ENCODE results near the gene KCNG3.

Gene KCNG3

DNA sequence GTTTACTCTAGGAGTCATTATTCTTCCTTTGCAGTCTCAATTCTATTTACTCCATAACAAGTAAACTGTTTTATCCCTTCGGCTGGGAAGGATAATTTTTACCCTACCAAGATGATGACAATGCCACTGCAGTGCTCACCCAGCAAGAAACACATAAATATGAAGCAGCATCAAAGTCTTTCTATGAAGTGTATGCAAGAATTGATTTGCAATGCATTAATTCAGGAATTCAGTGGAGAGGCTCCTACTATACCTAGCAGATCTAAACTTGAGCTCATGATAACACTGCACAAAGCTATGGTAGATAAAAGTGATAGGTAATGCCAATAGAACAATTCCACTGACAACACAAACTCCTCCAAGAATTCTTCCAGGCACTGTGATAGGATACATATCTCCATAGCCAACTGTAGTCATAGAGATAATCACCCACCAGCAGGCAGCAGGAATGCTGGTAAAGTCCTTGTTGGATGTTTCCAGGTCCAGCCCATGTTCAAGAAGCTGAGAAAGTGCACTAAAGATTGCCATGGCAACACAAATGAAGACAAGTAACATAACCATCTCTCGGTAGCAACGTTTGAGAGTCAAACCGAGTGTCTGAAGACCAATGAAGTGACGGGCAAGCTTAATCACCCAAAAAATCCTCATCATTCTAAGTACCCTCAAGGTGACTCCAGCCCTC, 49.9 kb downstream of the KCNG3 start:
- Histone ChIP-seq H3K9me3 (ENCODE audit: insufficient read depth, low read length) (no peaks in the 10 kb centered on the region), H3K4me1 (ENCODE audit: insufficient read depth, insufficient read length) (no peaks in the 10 kb centered on the region), H3K9ac (ENCODE audit: insufficient read length, low read depth) (no peak overlapping the region), H3K36me3 (ENCODE audit: insufficient read depth, insufficient read length, low read length) (no peaks in the 10 kb centered on the region), H3K27me3 (ENCODE audit: insufficient read depth, insufficient read length) (no peaks in the 10 kb centered on the region), H3K4me3 (ENCODE audit: insufficient read length, low read depth) (no peak overlapping the region)
- DNase-seq (ENCODE audit: low read depth, low spot score), result no peak
- TF ChIP-seq YY1 (IDR thresholded peaks at IDR 0.05; ENCODE audit: insufficient read depth, insufficient read length) (no peak), SUZ12 (IDR thresholded peaks at IDR 0.05; ENCODE audit: extremely low read depth, insufficient read depth, insufficient read length) (no peak), ZNF274 (IDR thresholded peaks at IDR 0.05; ENCODE audit: low read depth, low read length) (no peak)

DNA sequence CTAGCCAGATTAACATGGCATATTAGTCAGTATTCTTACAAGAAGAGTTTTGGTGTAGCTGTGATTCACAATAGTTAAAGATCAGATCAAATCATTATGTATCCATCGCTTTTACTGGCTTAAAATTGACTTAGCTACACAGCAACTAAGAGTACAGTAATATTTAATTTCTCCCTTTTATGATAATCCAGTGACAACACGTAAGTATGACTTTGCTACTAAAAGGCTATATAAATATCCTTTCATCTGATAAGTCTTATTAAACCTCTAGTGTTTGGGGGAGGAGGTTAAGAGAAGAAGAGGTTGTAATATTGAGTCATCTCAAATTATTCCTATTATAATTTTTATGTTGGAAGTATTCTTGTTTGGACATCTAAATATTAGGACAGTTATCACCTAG, 51.0 kb downstream of the KCNG3 start:
- H3K9me3 ChIP-seq (ENCODE audit: insufficient read depth, low read length), result no peaks in the 10 kb centered on the region
- TF ChIP-seq ZNF274 (IDR thresholded peaks at IDR 0.05; ENCODE audit: low read depth, low read length), result no peak
- no peaks in the 10 kb centered on the region for H3K4me1 ChIP-seq (ENCODE audit: insufficient read depth, insufficient read length)
- H3K9ac ChIP-seq (ENCODE audit: insufficient read length, low read depth), result no peak overlapping the region
- no peak overlapping the region for H3K4me3 ChIP-seq (ENCODE audit: insufficient read length, low read depth)
- no peak for DNase-seq (ENCODE audit: low read depth, low spot score)
- H3K36me3 ChIP-seq (ENCODE audit: insufficient read depth, insufficient read length, low read length), result no peaks in the 10 kb centered on the region
- H3K27me3 ChIP-seq (ENCODE audit: insufficient read depth, insufficient read length), result no peaks in the 10 kb centered on the region

DNA sequence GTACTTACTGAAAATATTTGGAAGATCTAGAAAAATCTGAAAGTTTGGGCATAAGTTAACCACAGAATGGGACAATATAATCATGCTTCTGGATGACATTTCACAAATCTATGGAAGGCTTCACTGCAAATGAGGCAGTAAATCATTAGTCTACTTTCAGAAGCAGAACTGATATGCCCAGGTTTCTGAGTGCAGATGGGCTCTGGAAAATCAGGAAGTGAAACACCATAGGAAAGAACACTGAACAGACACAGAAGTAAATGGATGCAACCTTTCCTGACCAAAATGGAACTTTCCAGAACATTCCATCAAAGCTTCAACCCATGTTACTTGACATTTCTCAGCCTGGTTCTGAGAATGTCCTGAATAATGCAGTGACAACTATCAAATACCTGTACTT, 55.1 kb downstream of the KCNG3 start:
- no peak for DNase-seq (ENCODE audit: low read depth, low spot score)

DNA sequence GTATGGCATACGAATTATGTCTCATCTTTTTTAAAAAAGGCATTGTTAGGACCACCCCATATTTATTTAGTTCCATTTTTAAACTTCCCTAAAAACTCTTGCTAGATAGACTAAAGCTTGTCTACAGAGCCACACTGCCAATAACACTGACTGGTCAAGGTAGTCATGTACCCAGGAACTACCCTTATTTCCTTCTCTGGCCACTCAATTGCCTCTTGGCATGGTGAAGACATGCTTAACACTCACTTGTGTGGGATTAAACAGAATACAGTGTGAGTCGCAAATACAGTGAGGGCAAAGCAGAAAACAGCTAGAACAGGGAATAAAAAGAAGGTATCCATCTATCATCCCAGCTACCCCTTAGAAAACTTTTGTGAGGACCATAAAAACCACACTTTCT, 57.4 kb downstream of the KCNG3 start:
- no peak for TF ChIP-seq SUZ12 (IDR thresholded peaks at IDR 0.05; ENCODE audit: extremely low read depth, insufficient read depth, insufficient read length)
- TF ChIP-seq YY1 (IDR thresholded peaks at IDR 0.05; ENCODE audit: insufficient read depth, insufficient read length), result no peak
- TF ChIP-seq ZNF274 (IDR thresholded peaks at IDR 0.05; ENCODE audit: low read depth, low read length), result no peak
- Histone ChIP-seq H3K36me3 (ENCODE audit: insufficient read depth, insufficient read length, low read length) (no peaks in the 10 kb centered on the region), H3K4me3 (ENCODE audit: insufficient read length, low read depth) (no peak overlapping the region), H3K9ac (ENCODE audit: insufficient read length, low read depth) (no peak overlapping the region), H3K27me3 (ENCODE audit: insufficient read depth, insufficient read length) (no peaks in the 10 kb centered on the region), H3K9me3 (ENCODE audit: insufficient read depth, low read length) (no peaks in the 10 kb centered on the region), H3K4me1 (ENCODE audit: insufficient read depth, insufficient read length) (no peaks in the 10 kb centered on the region)
- no peak for DNase-seq (ENCODE audit: low read depth, low spot score)

More for the DNA sequence above, 55.1 kb downstream of the KCNG3 start:
- Histone ChIP-seq H3K27me3 (ENCODE audit: insufficient read depth, insufficient read length) (no peaks in the 10 kb centered on the region), H3K4me3 (ENCODE audit: insufficient read length, low read depth) (no peak overlapping the region), H3K36me3 (ENCODE audit: insufficient read depth, insufficient read length, low read length) (no peaks in the 10 kb centered on the region), H3K4me1 (ENCODE audit: insufficient read depth, insufficient read length) (no peaks in the 10 kb centered on the region), H3K9ac (ENCODE audit: insufficient read length, low read depth) (no peak overlapping the region), H3K9me3 (ENCODE audit: insufficient read depth, low read length) (no peaks in the 10 kb centered on the region)
- no peak for TF ChIP-seq YY1 (IDR thresholded peaks at IDR 0.05; ENCODE audit: insufficient read depth, insufficient read length)
- no peak for TF ChIP-seq SUZ12 (IDR thresholded peaks at IDR 0.05; ENCODE audit: extremely low read depth, insufficient read depth, insufficient read length)
- no peak for TF ChIP-seq ZNF274 (IDR thresholded peaks at IDR 0.05; ENCODE audit: low read depth, low read length)

DNA sequence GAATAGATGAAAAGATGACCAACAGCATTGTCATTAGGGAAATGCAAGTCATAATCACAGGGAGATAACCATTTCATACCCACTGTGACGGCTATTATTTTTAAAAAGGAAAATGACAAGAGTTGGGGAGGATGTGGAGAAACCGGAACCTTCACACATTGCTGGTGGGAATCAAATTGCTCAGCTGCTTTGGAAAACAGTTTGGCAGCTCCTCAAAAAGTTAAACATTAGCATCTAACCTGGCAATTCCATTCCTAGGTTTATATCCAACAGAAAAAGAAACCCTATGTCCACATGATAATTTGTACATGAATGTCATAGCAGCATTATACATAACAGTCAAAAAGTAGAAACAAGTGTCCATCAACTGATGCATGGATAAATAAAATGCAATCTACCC, 58.2 kb downstream of the KCNG3 start:
- Histone ChIP-seq H3K9ac (ENCODE audit: insufficient read length, low read depth) (no peak overlapping the region), H3K4me1 (ENCODE audit: insufficient read depth, insufficient read length) (no peaks in the 10 kb centered on the region), H3K4me3 (ENCODE audit: insufficient read length, low read depth) (no peak overlapping the region), H3K9me3 (ENCODE audit: insufficient read depth, low read length) (no peaks in the 10 kb centered on the region), H3K27me3 (ENCODE audit: insufficient read depth, insufficient read length) (no peaks in the 10 kb centered on the region), H3K36me3 (ENCODE audit: insufficient read depth, insufficient read length, low read length) (no peaks in the 10 kb centered on the region)
- no peak for DNase-seq (ENCODE audit: low read depth, low spot score)
- TF ChIP-seq SUZ12 (IDR thresholded peaks at IDR 0.05; ENCODE audit: extremely low read depth, insufficient read depth, insufficient read length) (no peak), YY1 (IDR thresholded peaks at IDR 0.05; ENCODE audit: insufficient read depth, insufficient read length) (no peak), ZNF274 (IDR thresholded peaks at IDR 0.05; ENCODE audit: low read depth, low read length) (no peak)

DNA sequence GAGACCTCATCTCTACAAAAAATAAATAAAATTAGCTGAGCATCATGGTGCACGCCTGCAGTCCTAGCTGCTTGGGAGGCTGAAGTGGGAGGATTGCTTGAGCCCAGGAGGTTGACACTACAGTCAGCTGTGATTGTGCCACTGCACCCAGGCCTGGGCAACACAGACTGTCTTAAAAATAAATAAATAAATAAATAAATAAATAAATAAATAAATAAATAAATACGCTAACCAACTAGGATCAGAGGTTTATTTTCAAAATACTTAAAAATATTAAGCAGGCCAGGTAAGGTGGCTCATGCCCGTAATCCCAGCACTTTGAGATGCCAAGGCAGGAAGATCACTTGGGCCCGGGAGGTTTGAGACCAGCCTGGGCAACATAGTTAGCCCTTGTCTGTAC, 63.6 kb downstream of the KCNG3 start:
- TF ChIP-seq ZNF274 (IDR thresholded peaks at IDR 0.05; ENCODE audit: low read depth, low read length) (no peak), SUZ12 (IDR thresholded peaks at IDR 0.05; ENCODE audit: extremely low read depth, insufficient read depth, insufficient read length) (no peak), YY1 (IDR thresholded peaks at IDR 0.05; ENCODE audit: insufficient read depth, insufficient read length) (no peak)
- H3K9ac ChIP-seq (ENCODE audit: insufficient read length, low read depth), result no peak overlapping the region

DNA sequence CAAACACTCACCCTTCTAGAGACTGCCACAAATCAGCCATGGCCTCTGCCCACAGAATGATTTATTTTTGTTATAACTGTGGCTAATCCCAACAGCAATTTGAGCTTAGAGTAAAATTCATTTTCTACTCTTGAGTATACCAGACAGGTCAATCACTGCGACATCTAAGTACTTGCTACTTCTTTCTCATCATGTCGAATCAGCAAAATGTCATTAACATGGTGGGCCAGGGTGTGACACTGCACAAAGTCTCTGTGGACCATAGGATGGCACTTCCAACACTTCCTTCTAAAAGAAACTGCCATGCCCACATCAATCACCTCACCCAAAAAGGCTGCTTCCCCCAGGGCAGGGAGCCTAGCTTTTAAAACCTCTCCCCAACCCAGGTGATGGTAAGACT, 64.4 kb downstream of the KCNG3 start:
- no peak overlapping the region for H3K4me3 ChIP-seq (ENCODE audit: insufficient read length, low read depth)
- DNase-seq (ENCODE audit: low read depth, low spot score), result no peak
- H3K9me3 ChIP-seq (ENCODE audit: insufficient read depth, low read length), result no peaks in the 10 kb centered on the region
- no peaks in the 10 kb centered on the region for H3K36me3 ChIP-seq (ENCODE audit: insufficient read depth, insufficient read length, low read length)
- peaks cover 2% of the 10 kb centered on the region for H3K4me1 ChIP-seq (ENCODE audit: insufficient read depth, insufficient read length)
- TF ChIP-seq ZNF274 (IDR thresholded peaks at IDR 0.05; ENCODE audit: low read depth, low read length) (no peak), SUZ12 (IDR thresholded peaks at IDR 0.05; ENCODE audit: extremely low read depth, insufficient read depth, insufficient read length) (no peak), YY1 (IDR thresholded peaks at IDR 0.05; ENCODE audit: insufficient read depth, insufficient read length) (no peak)
- no peaks in the 10 kb centered on the region for H3K27me3 ChIP-seq (ENCODE audit: insufficient read depth, insufficient read length)
- no peak overlapping the region for H3K9ac ChIP-seq (ENCODE audit: insufficient read length, low read depth)

More for the DNA sequence above, 63.6 kb downstream of the KCNG3 start:
- Histone ChIP-seq H3K9me3 (ENCODE audit: insufficient read depth, low read length) (no peaks in the 10 kb centered on the region), H3K4me3 (ENCODE audit: insufficient read length, low read depth) (no peak overlapping the region), H3K4me1 (ENCODE audit: insufficient read depth, insufficient read length) (no peaks in the 10 kb centered on the region), H3K36me3 (ENCODE audit: insufficient read depth, insufficient read length, low read length) (no peaks in the 10 kb centered on the region), H3K27me3 (ENCODE audit: insufficient read depth, insufficient read length) (no peaks in the 10 kb centered on the region)
- no peak for DNase-seq (ENCODE audit: low read depth, low spot score)
